Measurements from ENCODE around the gene NDUFAF8.
A peak's percentile ranks its signal among the peaks of the same experiment; 100 is the strongest.

The NDUFAF8 gene

DNA sequence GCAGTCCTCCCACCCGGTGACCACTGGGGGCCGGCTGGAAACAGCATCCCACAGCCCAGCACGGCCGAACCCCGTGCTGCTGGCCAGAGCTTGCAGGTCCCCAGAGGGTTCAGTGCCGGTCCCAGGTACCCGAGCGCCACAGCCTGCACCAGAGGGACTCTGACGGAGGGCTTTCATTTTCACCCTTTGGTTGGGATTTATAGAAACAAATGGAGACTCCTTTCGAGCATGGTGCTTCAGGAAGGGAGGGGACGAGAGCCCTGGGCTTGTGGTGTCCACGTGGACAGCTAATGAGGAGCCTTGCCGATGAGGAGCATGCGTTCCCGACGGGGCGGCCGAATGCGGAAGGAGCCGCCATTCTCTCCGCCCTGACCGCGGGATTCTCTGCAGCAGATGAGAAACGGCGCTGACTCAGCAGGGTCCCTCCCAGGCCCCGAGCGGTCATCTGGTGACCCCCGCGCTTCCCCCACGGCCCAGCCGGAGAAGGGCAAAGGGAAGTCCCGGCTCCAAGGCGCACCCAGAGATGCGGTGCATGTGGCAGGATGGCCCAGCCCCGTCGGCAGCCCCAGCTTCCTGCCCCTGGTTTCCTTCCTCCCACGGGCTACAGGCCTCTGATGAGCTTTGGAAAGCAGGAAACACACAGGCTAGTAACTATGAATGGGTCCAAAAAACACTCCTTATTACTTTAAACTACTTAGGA, 46.2 kb downstream of the NDUFAF8 start:
- Histone ChIP-seq H3K9ac (ENCODE audit: low read depth, low read length) (no peak overlapping the region), H3K4me2 (ENCODE audit: insufficient read depth, low read length) (no peak overlapping the region), H3K36me3 (ENCODE audit: insufficient read depth, low read length) (peaks cover 75% of the 10 kb centered on the region), H3K4me1 (ENCODE audit: insufficient read depth, low read length) (no peaks in the 10 kb centered on the region), H3K9me3 (ENCODE audit: insufficient read depth, low read length, severe bottlenecking) (no peaks in the 10 kb centered on the region), H3K27ac (ENCODE audit: low read length) (no peak overlapping the region), H3K4me3 (ENCODE audit: low read depth in 1 of 2, low read length in 2 of 2) (no peak overlapping the region), H2AFZ (ENCODE audit: low read depth, low read length) (no peak overlapping the region), H3K79me2 (ENCODE audit: insufficient read depth, low read length) (peaks cover 49% of the 10 kb centered on the region), H4K20me1 (ENCODE audit: insufficient read depth, low read length) (peaks cover 43% of the 10 kb centered on the region), H3K27me3 (ENCODE audit: insufficient read depth, low read length, poor library complexity) (no peaks in the 10 kb centered on the region)
- no peak for TF ChIP-seq CTCF (IDR thresholded peaks at IDR 0.05; ENCODE audit: borderline replicate concordance, extremely low read depth, low read length, poor library complexity, severe bottlenecking)
- TF ChIP-seq EZH2 (IDR thresholded peaks at IDR 0.05; ENCODE audit: borderline replicate concordance, low read depth, low read length, severe bottlenecking), result no peak
- peak; percentile 64; the same call in 2 of the 3 replicates for ATAC-seq (ENCODE audit: insufficient read depth, low read depth)
- peak; percentile 45 for DNase-seq

DNA sequence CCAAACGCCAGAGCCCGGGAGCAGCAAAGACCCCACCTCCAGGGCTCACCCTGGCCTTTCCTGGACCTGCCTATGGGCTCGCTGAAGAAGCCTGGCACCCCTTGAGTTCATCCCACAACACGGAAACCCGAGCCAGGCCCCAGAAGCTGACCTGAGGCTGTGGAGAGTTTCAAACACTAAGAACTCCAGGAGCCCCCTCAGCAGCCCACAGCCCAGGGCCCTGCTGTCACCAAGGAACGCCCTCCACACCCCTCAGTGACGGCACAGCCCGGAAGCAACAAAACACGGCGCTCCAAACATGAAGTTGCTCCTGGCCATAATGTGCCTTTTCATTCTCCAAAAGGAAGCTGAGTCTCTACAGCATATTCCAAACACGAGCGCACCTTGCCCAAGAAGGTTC, 46.8 kb downstream of the NDUFAF8 start:
- H3K27me3 ChIP-seq (ENCODE audit: insufficient read depth, low read length, poor library complexity), result no peaks in the 10 kb centered on the region
- no peaks in the 10 kb centered on the region for H3K9me3 ChIP-seq (ENCODE audit: insufficient read depth, low read length, severe bottlenecking)
- no peak overlapping the region for H3K4me2 ChIP-seq (ENCODE audit: insufficient read depth, low read length)
- H3K79me2 ChIP-seq (ENCODE audit: insufficient read depth, low read length), result peaks cover 53% of the 10 kb centered on the region
- no peak overlapping the region for H3K4me3 ChIP-seq (ENCODE audit: low read depth in 1 of 2, low read length in 2 of 2)
- peaks cover 73% of the 10 kb centered on the region for H3K36me3 ChIP-seq (ENCODE audit: insufficient read depth, low read length)
- no peak for DNase-seq
- no peak overlapping the region for H3K9ac ChIP-seq (ENCODE audit: low read depth, low read length)
- H3K27ac ChIP-seq (ENCODE audit: low read length), result no peak overlapping the region
- no peak for ATAC-seq (ENCODE audit: insufficient read depth, low read depth)
- no peak for TF ChIP-seq CTCF (IDR thresholded peaks at IDR 0.05; ENCODE audit: borderline replicate concordance, extremely low read depth, low read length, poor library complexity, severe bottlenecking)
- TF ChIP-seq EZH2 (IDR thresholded peaks at IDR 0.05; ENCODE audit: borderline replicate concordance, low read depth, low read length, severe bottlenecking), result no peak
- no peaks in the 10 kb centered on the region for H3K4me1 ChIP-seq (ENCODE audit: insufficient read depth, low read length)
- peaks cover 44% of the 10 kb centered on the region for H4K20me1 ChIP-seq (ENCODE audit: insufficient read depth, low read length)
- H2AFZ ChIP-seq (ENCODE audit: low read depth, low read length), result no peak overlapping the region

DNA sequence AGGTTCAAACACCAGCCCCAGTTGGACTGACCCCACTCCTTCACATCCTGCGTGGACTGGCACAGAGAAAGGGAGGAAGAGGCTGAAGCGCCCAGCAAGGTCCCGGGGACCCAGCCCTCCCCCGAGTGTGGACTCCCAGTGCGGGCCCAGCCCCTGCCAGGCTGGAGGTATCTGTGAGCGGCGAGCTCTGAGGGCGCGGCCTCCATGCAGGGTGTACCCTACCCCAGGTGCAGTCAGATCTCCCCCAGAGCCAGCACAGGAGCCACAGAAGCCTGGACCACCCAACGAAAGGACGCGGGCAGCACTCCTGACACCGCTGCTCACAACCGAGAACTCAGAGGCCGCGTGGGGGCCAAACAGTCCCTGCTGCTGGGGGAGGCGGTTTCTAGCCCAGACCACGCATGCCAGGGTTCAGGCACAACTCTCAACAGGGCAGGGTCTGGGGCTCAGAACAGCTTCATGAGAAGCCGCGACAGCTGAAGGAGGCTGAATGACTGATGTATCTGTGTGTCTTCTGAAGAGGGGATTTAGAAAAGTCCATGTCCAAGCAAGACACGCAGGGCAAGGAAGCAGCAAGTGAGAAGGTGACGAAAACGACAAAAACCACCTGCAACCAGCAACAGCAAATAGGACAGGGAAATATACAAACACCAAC, 47.5 kb downstream of the NDUFAF8 start:
- Histone ChIP-seq H3K79me2 (ENCODE audit: insufficient read depth, low read length) (peaks cover 60% of the 10 kb centered on the region), H4K20me1 (ENCODE audit: insufficient read depth, low read length) (peaks cover 47% of the 10 kb centered on the region), H3K9ac (ENCODE audit: low read depth, low read length) (no peak overlapping the region), H3K4me3 (ENCODE audit: low read depth in 1 of 2, low read length in 2 of 2) (no peak overlapping the region), H3K4me2 (ENCODE audit: insufficient read depth, low read length) (no peak overlapping the region), H3K27ac (ENCODE audit: low read length) (no peak overlapping the region), H3K9me3 (ENCODE audit: insufficient read depth, low read length, severe bottlenecking) (no peaks in the 10 kb centered on the region), H3K27me3 (ENCODE audit: insufficient read depth, low read length, poor library complexity) (no peaks in the 10 kb centered on the region), H3K4me1 (ENCODE audit: insufficient read depth, low read length) (no peaks in the 10 kb centered on the region), H3K36me3 (ENCODE audit: insufficient read depth, low read length) (peaks cover 72% of the 10 kb centered on the region), H2AFZ (ENCODE audit: low read depth, low read length) (no peak overlapping the region)
- TF ChIP-seq CTCF (IDR thresholded peaks at IDR 0.05; ENCODE audit: borderline replicate concordance, extremely low read depth, low read length, poor library complexity, severe bottlenecking) (no peak), EZH2 (IDR thresholded peaks at IDR 0.05; ENCODE audit: borderline replicate concordance, low read depth, low read length, severe bottlenecking) (no peak)
- no peak for DNase-seq
- no peak for ATAC-seq (ENCODE audit: insufficient read depth, low read depth)

Measured in DND-41 (cell line).